HUES48 (cell line): ENCODE results near the gene ATG7.

Source experiments
- H3K27ac ChIP-seq: one replicate; pipeline ENCODE4 v1.7.0; 2013; ENCODE audit warnings: low read depth, low read length, inconsistent platforms
- H3K27me3 ChIP-seq: 2 replicates; pipeline ENCODE4 v1.6.1; 2013; ENCODE audit warnings: mild to moderate bottlenecking, low read length; ENCODE audit not compliant: control insufficient read depth, insufficient read depth
- H3K36me3 ChIP-seq: 2 replicates; pipeline ENCODE4 v1.6.1; 2013; ENCODE audit warnings: low read length; ENCODE audit not compliant: control insufficient read depth, insufficient read depth
- H3K4me1 ChIP-seq: 2 replicates; pipeline ENCODE4 v1.6.1; 2013; ENCODE audit warnings: mild to moderate bottlenecking, low read length; ENCODE audit not compliant: control insufficient read depth, insufficient read depth
- H3K4me3 ChIP-seq: 2 replicates; pipeline ENCODE4 v1.5.1; 2013; ENCODE audit warnings: mild to moderate bottlenecking, low read depth, low read length
- H3K9ac ChIP-seq: 2 replicates; pipeline ENCODE4 v1.6.1; 2013; ENCODE audit warnings: mild to moderate bottlenecking, low read depth, low read length, moderate library complexity
- H3K9me3 ChIP-seq: 2 replicates; pipeline ENCODE4 v1.6.1; 2013; ENCODE audit warnings: low read length; ENCODE audit not compliant: control insufficient read depth, insufficient read depth

ATG7 gene

DNA sequence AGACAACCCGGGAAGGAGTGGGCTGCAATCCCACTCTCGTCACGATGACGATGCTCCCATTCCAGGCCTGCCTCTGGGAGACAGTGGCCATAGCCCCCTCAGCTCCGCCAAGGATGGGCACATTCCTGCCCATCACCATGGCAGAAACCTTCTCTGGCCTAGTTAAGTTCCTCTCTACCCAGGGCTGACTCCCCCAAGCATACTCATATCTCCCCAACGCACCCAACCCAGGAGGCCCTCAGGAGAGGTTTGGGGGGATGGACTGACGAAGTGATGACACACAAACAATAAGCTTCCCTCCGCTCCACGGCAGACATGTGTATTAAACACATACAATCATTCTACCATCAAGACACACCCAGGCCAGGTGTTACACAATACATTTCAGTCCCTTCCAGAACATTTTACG lies 311.4 kb downstream of the ATG7 start:
- H3K4me3 ChIP-seq = no peak overlapping the region
- no peak overlapping the region for H3K9ac ChIP-seq
- H3K27ac ChIP-seq = no peak overlapping the region
- peaks cover 3% of the 10 kb centered on the region; the same call in 1 of the 2 replicates for H3K36me3 ChIP-seq
- H3K27me3 ChIP-seq = no peaks in the 10 kb centered on the region
- H3K9me3 ChIP-seq = no peaks in the 10 kb centered on the region
- peaks cover 31% of the 10 kb centered on the region for H3K4me1 ChIP-seq

DNA sequence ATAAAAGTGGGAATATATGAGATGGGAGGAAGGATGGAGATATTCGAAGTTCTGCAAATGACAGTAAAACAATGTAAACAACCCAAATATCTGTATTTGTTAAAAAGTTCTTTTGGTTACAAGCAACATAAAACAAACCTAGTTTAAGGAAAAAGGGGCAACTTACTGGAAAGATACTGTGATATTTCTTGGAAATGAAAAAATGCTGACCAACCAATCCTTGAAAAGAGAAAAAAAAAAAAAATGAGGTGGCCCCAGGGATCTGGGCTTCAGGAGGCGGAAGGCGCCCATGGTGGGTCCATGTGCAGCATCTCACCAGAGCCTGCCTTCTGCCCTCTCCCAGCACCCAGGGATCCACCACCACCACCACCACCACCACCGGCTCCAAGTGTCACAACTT lies 312.4 kb downstream of the ATG7 start:
- Histone ChIP-seq H3K9ac (no peak overlapping the region; the same call in 1 of the 2 replicates), H3K9me3 (no peaks in the 10 kb centered on the region), H3K4me3 (no peak overlapping the region), H3K4me1 (peaks cover 40% of the 10 kb centered on the region), H3K27ac (no peak overlapping the region), H3K27me3 (no peaks in the 10 kb centered on the region), H3K36me3 (peaks cover 3% of the 10 kb centered on the region; the same call in 1 of the 2 replicates)

DNA sequence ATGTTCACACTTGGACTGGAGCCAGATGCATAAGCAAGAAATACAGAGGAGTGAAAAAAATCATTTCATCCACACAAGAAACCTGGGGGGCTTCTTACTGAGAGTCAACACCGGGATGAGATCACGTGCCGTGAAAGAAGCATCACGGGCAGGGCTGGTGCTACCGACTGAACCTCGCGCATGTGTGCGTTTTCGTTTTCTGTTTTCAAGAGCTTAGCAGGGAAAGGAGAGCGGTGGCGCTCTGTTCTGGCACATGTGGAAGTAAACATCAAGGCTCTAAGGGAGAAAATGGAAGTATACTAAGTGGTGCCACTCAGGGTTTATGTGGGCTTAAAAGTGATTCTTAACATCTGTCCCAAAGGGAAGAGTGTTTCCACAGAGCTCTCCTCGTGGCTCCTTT lies 315.6 kb downstream of the ATG7 start:
- peaks cover 56% of the 10 kb centered on the region for H3K4me1 ChIP-seq
- no peaks in the 10 kb centered on the region for H3K27me3 ChIP-seq

DNA sequence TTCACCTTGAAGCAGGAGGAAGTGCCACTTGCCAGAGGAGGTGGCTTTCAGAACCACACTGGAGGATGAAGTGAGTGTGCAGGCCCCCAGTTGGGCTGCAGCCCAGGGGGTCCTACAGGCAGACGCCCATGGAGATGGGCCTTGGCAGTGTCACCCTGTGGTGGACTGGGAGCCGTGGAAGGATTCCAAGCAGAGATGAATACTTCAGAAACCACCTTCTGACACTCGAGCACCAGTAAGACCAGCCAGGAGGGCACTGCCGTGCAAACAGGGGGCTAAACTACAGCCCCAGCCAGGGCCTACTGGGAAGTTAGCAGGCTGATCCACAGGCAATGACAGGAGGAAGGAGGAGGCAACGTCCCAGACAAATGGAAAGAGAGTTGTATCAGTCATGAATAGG lies 316.1 kb downstream of the ATG7 start:
- peaks cover 56% of the 10 kb centered on the region for H3K4me1 ChIP-seq
- H3K27ac ChIP-seq = no peak overlapping the region
- no peaks in the 10 kb centered on the region for H3K36me3 ChIP-seq
- no peaks in the 10 kb centered on the region for H3K9me3 ChIP-seq
- no peaks in the 10 kb centered on the region for H3K27me3 ChIP-seq
- no peak overlapping the region for H3K4me3 ChIP-seq
- H3K9ac ChIP-seq = no peak overlapping the region

More for the DNA sequence above, 315.6 kb downstream of the ATG7 start:
- no peak overlapping the region for H3K9ac ChIP-seq
- no peaks in the 10 kb centered on the region for H3K36me3 ChIP-seq
- H3K27ac ChIP-seq = no peak overlapping the region
- no peaks in the 10 kb centered on the region for H3K9me3 ChIP-seq
- no peak overlapping the region for H3K4me3 ChIP-seq

DNA sequence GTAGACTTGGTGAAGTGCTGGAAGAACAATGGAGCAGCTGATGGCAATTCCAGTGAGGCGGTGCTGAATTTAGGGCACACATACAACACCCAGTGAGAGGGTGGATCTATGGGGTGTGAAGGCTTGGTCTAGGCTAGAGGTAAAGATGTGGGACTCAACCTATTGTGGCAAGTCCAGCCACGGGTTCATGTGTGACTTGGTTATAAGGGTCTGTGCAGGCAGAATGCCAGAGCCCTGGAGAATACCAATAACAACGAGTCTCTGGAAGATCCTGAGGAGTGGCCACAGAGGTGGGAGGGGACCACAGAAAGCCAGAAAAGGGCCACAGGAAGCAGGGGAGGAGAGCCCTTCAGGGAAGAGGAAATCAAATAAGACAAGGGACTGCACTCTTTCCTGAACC lies 316.6 kb downstream of the ATG7 start:
- no peak overlapping the region for H3K27ac ChIP-seq
- H3K9ac ChIP-seq = no peak overlapping the region
- H3K9me3 ChIP-seq = no peaks in the 10 kb centered on the region
- H3K4me3 ChIP-seq = no peak overlapping the region
- H3K36me3 ChIP-seq = no peaks in the 10 kb centered on the region
- peaks cover 56% of the 10 kb centered on the region for H3K4me1 ChIP-seq
- no peaks in the 10 kb centered on the region for H3K27me3 ChIP-seq

DNA sequence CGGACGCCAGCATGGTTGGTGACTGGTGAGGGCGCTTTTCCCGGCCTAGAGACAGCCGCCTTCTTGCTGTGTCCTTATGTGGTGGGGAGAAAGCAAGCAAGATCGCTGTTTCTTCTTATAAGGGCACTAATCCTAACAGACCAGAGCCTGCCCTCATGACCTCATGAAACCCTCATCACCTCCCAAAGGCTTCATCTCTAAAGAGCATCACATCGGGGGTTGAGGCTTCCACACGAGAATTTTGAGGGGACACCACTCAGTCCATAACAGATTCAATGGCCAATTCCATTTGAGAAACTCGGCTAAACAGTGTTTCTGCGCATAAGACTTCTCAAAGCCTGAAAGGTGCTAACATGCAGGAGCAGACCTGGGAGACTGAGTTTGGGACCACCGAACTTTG lies 317.5 kb downstream of the ATG7 start:
- Histone ChIP-seq H3K9me3 (no peaks in the 10 kb centered on the region), H3K27me3 (no peaks in the 10 kb centered on the region), H3K4me3 (no peak overlapping the region), H3K4me1 (peaks cover 59% of the 10 kb centered on the region), H3K27ac (no peak overlapping the region), H3K36me3 (no peaks in the 10 kb centered on the region), H3K9ac (no peak overlapping the region)

DNA sequence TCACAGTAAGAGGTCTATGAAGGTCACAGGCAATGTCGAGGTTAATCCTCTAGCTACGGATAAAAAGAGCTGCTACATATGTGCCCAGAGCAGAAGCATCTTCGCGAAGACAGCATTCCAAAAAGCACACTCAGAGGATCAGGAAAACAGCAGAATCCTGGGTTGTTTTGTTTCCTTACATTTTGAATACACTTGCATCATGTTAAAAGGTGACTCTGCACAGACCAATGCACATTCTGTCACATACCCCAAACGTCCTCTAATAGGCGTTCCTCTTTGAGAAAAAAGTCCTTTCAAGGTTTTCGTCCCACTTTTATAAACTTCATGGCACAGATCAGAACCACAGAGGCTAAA lies 318.8 kb downstream of the ATG7 start:
- H3K27me3 ChIP-seq = no peaks in the 10 kb centered on the region
- peaks cover 55% of the 10 kb centered on the region for H3K4me1 ChIP-seq
- peak overlapping the region; percentile 69 for H3K9ac ChIP-seq
- H3K4me3 ChIP-seq = peak overlapping the region; percentile 17; the same call in 1 of the 2 replicates
- H3K27ac ChIP-seq = peak overlapping the region; percentile 94
- H3K36me3 ChIP-seq = no peaks in the 10 kb centered on the region
- no peaks in the 10 kb centered on the region for H3K9me3 ChIP-seq

- Histone ChIP-seq H3K36me3 (no peaks in the 10 kb centered on the region), H3K27me3 (no peaks in the 10 kb centered on the region), H3K9ac (peak overlapping the region; percentile 69), H3K4me3 (peak overlapping the region; percentile 17; the same call in 1 of the 2 replicates), H3K9me3 (no peaks in the 10 kb centered on the region), H3K4me1 (peaks cover 55% of the 10 kb centered on the region), H3K27ac (peak overlapping the region; percentile 94)
These were observed 319.4 kb downstream of the ATG7 start for GRCh38 chr3:11591391-11592282.

- Histone ChIP-seq H3K4me1 (peaks cover 55% of the 10 kb centered on the region), H3K36me3 (no peaks in the 10 kb centered on the region), H3K4me3 (no peak overlapping the region), H3K27me3 (no peaks in the 10 kb centered on the region), H3K9me3 (no peaks in the 10 kb centered on the region), H3K9ac (no peak overlapping the region), H3K27ac (peak overlapping the region; percentile 94)
These were observed 320.5 kb downstream of the ATG7 start for GRCh38 chr3:11592445-11593298.

GRCh38 chr3:11593318-11594034 lies 321.3 kb downstream of the ATG7 start:
- H3K9me3 ChIP-seq = no peaks in the 10 kb centered on the region
- H3K4me1 ChIP-seq = peaks cover 55% of the 10 kb centered on the region
- no peak overlapping the region for H3K4me3 ChIP-seq
- no peaks in the 10 kb centered on the region for H3K36me3 ChIP-seq
- no peaks in the 10 kb centered on the region for H3K27me3 ChIP-seq
- H3K9ac ChIP-seq = no peak overlapping the region
- peak overlapping the region; percentile 94 for H3K27ac ChIP-seq
